ENCODE measurements around the gene TNF. TPM values are rescaled to one million over a fixed set of nuclear protein-coding genes. Genes with fewer than 3 reads are reported as not detected.

The TNF gene
- total RNA-seq, 6 experiments from 2014 or later: 0.15 to 1.0 TPM; not detected in 4

- 28% methylated on average over 4 of the region's 12 CpGs for WGBS (ENCODE audit: insufficient coverage, low coverage, low lambda C conversion rate, missing lambda C conversion rate)
- intact Hi-C loops (cut with DNase I): no loop called here
- Histone ChIP-seq H3K4me1 (no peaks in the 10 kb centered on the region), H3K4me3 (no peak overlapping the region), H3K9me3 (no peaks in the 10 kb centered on the region), H3K36me3 (peaks cover 7 to 47% (median 23%) of the 10 kb centered on the region in 4 donors), H3K27ac (no peak overlapping the region), H3K27me3 (no peaks in the 10 kb centered on the region)
- no peak for TF ChIP-seq CTCF (IDR thresholded peaks at IDR 0.05)
- no peak for TF ChIP-seq POLR2A (IDR thresholded peaks at IDR 0.05)
- DNase-seq (no peak), ATAC-seq (peak in 2 of 4 donors; percentile 10 to 21)
These were observed 45.8 kb upstream of the TNF start for GRCh38 chr6:31529329-31530150.

GRCh38 chr6:31530659-31531058 lies 44.7 kb upstream of the TNF start:
- intact Hi-C loops (cut with DNase I): no loop called here
- WGBS (ENCODE audit: insufficient coverage, low coverage, low lambda C conversion rate, missing lambda C conversion rate): 75% methylated on average over 3 of the region's 6 CpGs
- H3K36me3 ChIP-seq: peaks cover 9 to 58% (median 32%) of the 10 kb centered on the region in 4 donors

GRCh38 chr6:31531162-31531561 lies 44.2 kb upstream of the TNF start:
- Histone ChIP-seq H3K27me3 (no peaks in the 10 kb centered on the region), H3K9me3 (no peaks in the 10 kb centered on the region), H3K36me3 (peaks cover 12 to 63% (median 36%) of the 10 kb centered on the region in 4 donors), H3K4me1 (no peaks in the 10 kb centered on the region), H3K27ac (no peak overlapping the region), H3K4me3 (no peak overlapping the region)
- intact Hi-C loops (cut with DNase I): no loop called here
- DNase-seq (no peak), ATAC-seq (no peak)
- WGBS (ENCODE audit: insufficient coverage, low coverage, low lambda C conversion rate, missing lambda C conversion rate): 92% methylated on average over 5 of the region's 7 CpGs
- TF ChIP-seq CTCF (IDR thresholded peaks at IDR 0.05) (no peak), POLR2A (IDR thresholded peaks at IDR 0.05) (no peak)

More at GRCh38 chr6:31530659-31531058, 44.7 kb upstream of the TNF start:
- DNase-seq (no peak), ATAC-seq (no peak)
- Histone ChIP-seq H3K4me1 (no peaks in the 10 kb centered on the region), H3K27ac (no peak overlapping the region), H3K27me3 (no peaks in the 10 kb centered on the region), H3K4me3 (no peak overlapping the region), H3K9me3 (no peaks in the 10 kb centered on the region)
- TF ChIP-seq POLR2A (IDR thresholded peaks at IDR 0.05) (no peak), CTCF (IDR thresholded peaks at IDR 0.05) (no peak)

GRCh38 chr6:31531771-31532643 lies 43.4 kb upstream of the TNF start:
- ATAC-seq (no peak), DNase-seq (no peak)
- no peak overlapping the region for H3K27ac ChIP-seq
- no peaks in the 10 kb centered on the region for H3K27me3 ChIP-seq
- no peaks in the 10 kb centered on the region for H3K4me1 ChIP-seq
- TF ChIP-seq POLR2A (IDR thresholded peaks at IDR 0.05) (no peak), CTCF (IDR thresholded peaks at IDR 0.05) (no peak)
- H3K9me3 ChIP-seq: no peaks in the 10 kb centered on the region
- H3K36me3 ChIP-seq: peaks cover 12 to 72% (median 40%) of the 10 kb centered on the region in 4 donors
- intact Hi-C loops (cut with DNase I): no loop called here
- 75% methylated on average over 8 of the region's 9 CpGs for WGBS (ENCODE audit: insufficient coverage, low coverage, low lambda C conversion rate, missing lambda C conversion rate)
- no peak overlapping the region for H3K4me3 ChIP-seq
